Breast epithelium (tissue), 4 donors: ENCODE data around the gene AGRP. TPM values are rescaled to one million over a fixed set of nuclear protein-coding genes. Genes with fewer than 3 reads are reported as not detected.

ENCODE experiments used
- DNase-seq, 2 donors: peaks; one replicate each; pipeline ENCODE4 v3.0.0-alpha.2; 2019; ENCODE audit warnings: low spot score in 2 of 2
- H3K27ac ChIP-seq, 2 donors: fragments of 200-600 bp; sonication (generic) in 1 of 2; one replicate each; pipeline ENCODE4 v1.5.1; 2016 to 2019; ENCODE audit warnings: mild to moderate bottlenecking in 1 of 2
- H3K27me3 ChIP-seq, 2 donors: fragments of 200-600 bp; sonication (generic) in 1 of 2; one replicate each; pipeline versions ENCODE4 v1.5.1 to v1.6.0; 2017 to 2019; ENCODE audit warnings: control low read depth in 1 of 2, mild to moderate bottlenecking in 1 of 2
- H3K36me3 ChIP-seq: fragments of 200-600 bp; one replicate; pipeline ENCODE4 v1.5.1; 2019
- H3K4me1 ChIP-seq, 2 donors: fragments of 200-600 bp; sonication (generic); one replicate each; pipeline ENCODE4 v1.5.1; 2016 to 2019; ENCODE audit warnings: control low read depth in 1 of 2
- H3K4me3 ChIP-seq, 3 donors: fragments of 200-600 bp; sonication (generic); 1 replicate in 2 of 3; 2 replicates in 1 of 3; pipeline ENCODE4 v1.5.1; 2016 to 2019; ENCODE audit warnings: mild to moderate bottlenecking in 3 of 3, moderate library complexity in 2 of 3
- H3K9me3 ChIP-seq, 2 donors: fragments of 200-600 bp; sonication (generic) in 1 of 2; one replicate each; pipeline ENCODE4 v1.5.1; 2016 to 2019; ENCODE audit warnings: control low read depth in 1 of 2
- CTCF ChIP-seq, 3 donors: fragments of 450-650 bp; IDR thresholded peaks; one replicate each; pipeline ENCODE4 v1.5.1; 2016 to 2017; ENCODE audit warnings: antibody characterized with exemption in 3 of 3, mild to moderate bottlenecking in 3 of 3, moderate library complexity in 3 of 3
- POLR2A ChIP-seq: fragments of 450-650 bp; IDR thresholded peaks from one replicate; pipeline ENCODE4 v1.6.1; 2016; ENCODE audit warnings: antibody characterized with exemption, mild to moderate bottlenecking, moderate library complexity
- POLR2AphosphoS5 ChIP-seq, 3 donors: sonication (generic); formaldehyde crosslinking; IDR thresholded peaks; one replicate each; pipeline ENCODE4 v1.6.1; 2017; ENCODE audit warnings: antibody characterized with exemption in 3 of 3
- intact Hi-C: fragments of 100-400 bp; cut with DNase I; formaldehyde crosslinking; loops from one replicate; pipeline ENCODE4 v1.15.1; 2023; ENCODE audit warnings: low total_unique reads
- total RNA-seq, 3 donors: library from RNA; depleted of rRNA; stranded (reverse); fragments of >200 nt; gene quantifications; one replicate each; pipeline ENCODE4 v1.1.0, GENCODE V29; 2016

The AGRP gene
- total RNA-seq, 3 donors from 2014 or later = not detected

- no peak overlapping the region for H3K27ac ChIP-seq
- no peaks in the 10 kb centered on the region for H3K36me3 ChIP-seq
- H3K4me1 ChIP-seq = peaks cover 0 to 6% of the 10 kb centered on the region in 2 donors
- H3K27me3 ChIP-seq = no peaks in the 10 kb centered on the region
- DNase-seq = no peak
- intact Hi-C loops = no loop called here
- H3K9me3 ChIP-seq = no peaks in the 10 kb centered on the region
- no peak overlapping the region for H3K4me3 ChIP-seq
- TF ChIP-seq POLR2AphosphoS5 (IDR thresholded peaks at IDR 0.05) (no peak), CTCF (IDR thresholded peaks at IDR 0.05) (no peak), POLR2A (no peak)
Observed at GRCh38 chr16:67486805-67487204, 3.5 kb upstream of the AGRP start.

- H3K4me3 ChIP-seq = no peak overlapping the region
- H3K27ac ChIP-seq = peak overlapping the region in 1 of 2 donors; percentile 16
- H3K27me3 ChIP-seq = no peaks in the 10 kb centered on the region
- no peak for DNase-seq
- H3K4me1 ChIP-seq = peaks cover 9% of the 10 kb centered on the region in 2 donors
- no peaks in the 10 kb centered on the region for H3K9me3 ChIP-seq
- intact Hi-C loops = no loop called here
- TF ChIP-seq POLR2AphosphoS5 (IDR thresholded peaks at IDR 0.05) (no peak), POLR2A (no peak), CTCF (IDR thresholded peaks at IDR 0.05) (no peak)
- H3K36me3 ChIP-seq = no peaks in the 10 kb centered on the region
Observed at GRCh38 chr16:67483731-67484525, 581 bp upstream of the AGRP start.

- Histone ChIP-seq H3K27ac (peak overlapping the region; percentile 96 to 98), H3K27me3 (no peaks in the 10 kb centered on the region), H3K4me3 (peak overlapping the region; percentile 81 to 85 (median 81)), H3K4me1 (peaks cover 9 to 11% of the 10 kb centered on the region in 2 donors), H3K9me3 (no peaks in the 10 kb centered on the region), H3K36me3 (no peaks in the 10 kb centered on the region)
- intact Hi-C loops = no loop called here
- TF ChIP-seq CTCF (IDR thresholded peaks at IDR 0.05) = no peak
- TF ChIP-seq POLR2AphosphoS5 (IDR thresholded peaks at IDR 0.05) = no peak
- no peak for TF ChIP-seq POLR2A
- no peak for DNase-seq
Observed at GRCh38 chr16:67482233-67482924, 968 bp downstream of the AGRP start.

- Histone ChIP-seq H3K4me1 (peaks cover 9 to 11% of the 10 kb centered on the region in 2 donors), H3K27ac (peak overlapping the region; percentile 96 to 98), H3K36me3 (no peaks in the 10 kb centered on the region), H3K4me3 (peak overlapping the region; percentile 81 to 85 (median 81)), H3K27me3 (no peaks in the 10 kb centered on the region), H3K9me3 (no peaks in the 10 kb centered on the region)
- peak in 1 of 2 donors; percentile 53 for DNase-seq
- intact Hi-C loops = no loop called here
- TF ChIP-seq CTCF (IDR thresholded peaks at IDR 0.05) (no peak), POLR2AphosphoS5 (IDR thresholded peaks at IDR 0.05) (no peak), POLR2A (no peak)
Observed at GRCh38 chr16:67481561-67482232, 1.6 kb downstream of the AGRP start.
